Vagina (tissue), 2 donors: ENCODE data around the gene CAPZA3. TPM values are rescaled to one million over a fixed set of nuclear protein-coding genes. Genes with fewer than 3 reads are reported as not detected.
A peak's percentile ranks its signal among the peaks of the same experiment; 100 is the strongest.

Source experiments
- DNase-seq, 2 donors: peaks; one replicate each; pipeline ENCODE4 v3.0.0-alpha.2; 2017; ENCODE audit errors: extremely low spot score in 2 of 2
- H3K27ac ChIP-seq: fragments of 200-600 bp; sonication (generic); one replicate; pipeline ENCODE4 v1.5.1; 2019
- H3K27me3 ChIP-seq: fragments of 200-600 bp; sonication (generic); one replicate; pipeline ENCODE4 v1.5.1; 2019
- H3K36me3 ChIP-seq, 2 donors: fragments of 200-600 bp; sonication (generic); one replicate each; pipeline ENCODE4 v1.5.1; 2017 to 2019
- H3K4me1 ChIP-seq: fragments of 200-600 bp; sonication (generic); one replicate; pipeline ENCODE4 v1.5.1; 2019
- H3K4me3 ChIP-seq, 2 donors: fragments of 200-600 bp; sonication (generic); 1 replicate in 1 of 2; 2 replicates in 1 of 2; pipeline ENCODE4 v1.5.1; 2016 to 2019
- H3K9me3 ChIP-seq: fragments of 200-600 bp; sonication (generic); one replicate; pipeline ENCODE4 v1.5.1; 2019
- CTCF ChIP-seq, 3 experiments: fragments of 450-650 bp in 2 of 3; fragments of 200-600 bp in 1 of 3; sonication (generic) in 1 of 3; IDR thresholded peaks; one replicate each; pipeline ENCODE4 v1.5.1; 2017 to 2019; ENCODE audit warnings: antibody characterized with exemption in 3 of 3, mild to moderate bottlenecking in 2 of 3, moderate library complexity in 2 of 3
- POLR2A ChIP-seq, 2 donors: fragments of 450-650 bp; IDR thresholded peaks; one replicate each; pipeline ENCODE4 v1.6.1; 2017; ENCODE audit warnings: antibody characterized with exemption in 2 of 2, mild to moderate bottlenecking in 2 of 2, moderate library complexity in 2 of 2
- POLR2AphosphoS5 ChIP-seq, 2 donors: sonication (generic); formaldehyde crosslinking; IDR thresholded peaks; one replicate each; pipeline ENCODE4 v1.9.0; 2017; ENCODE audit warnings: antibody characterized with exemption in 2 of 2, mild to moderate bottlenecking in 2 of 2, low read depth in 1 of 2; ENCODE audit not compliant: insufficient read depth in 1 of 2
- intact Hi-C: fragments of 100-400 bp; cut with DNase I; formaldehyde crosslinking; loops from one replicate; pipeline ENCODE4 v1.15.1; 2023
- total RNA-seq: library from RNA; depleted of rRNA; stranded (reverse); fragments of >200 nt; gene quantifications from one replicate; pipeline ENCODE4 v1.2.3, GENCODE V29; 2016

CAPZA3 gene
- total RNA-seq, 1 donor from 2014 or later: not detected

- H3K27me3 ChIP-seq: no peaks in the 10 kb centered on the region
- no peaks in the 10 kb centered on the region for H3K36me3 ChIP-seq
- no peaks in the 10 kb centered on the region for H3K9me3 ChIP-seq
- intact Hi-C loops: no loop called here
- H3K27ac ChIP-seq: no peak overlapping the region
- H3K4me3 ChIP-seq: no peak overlapping the region
- TF ChIP-seq CTCF (IDR thresholded peaks at IDR 0.05) (no peak), POLR2AphosphoS5 (IDR thresholded peaks at IDR 0.05; ENCODE audit: insufficient read depth in 1 of 2, low read depth in 1 of 2) (no peak), POLR2A (IDR thresholded peaks at IDR 0.05) (no peak)
- peaks cover 5% of the 10 kb centered on the region for H3K4me1 ChIP-seq
- DNase-seq: no peak
Observed at GRCh38 chr12:18719922-18720510, 17.9 kb upstream of the CAPZA3 start.

- intact Hi-C loops: no loop called here
- Histone ChIP-seq H3K36me3 (no peaks in the 10 kb centered on the region), H3K27ac (no peak overlapping the region), H3K4me1 (peaks cover 5% of the 10 kb centered on the region), H3K9me3 (no peaks in the 10 kb centered on the region), H3K27me3 (no peaks in the 10 kb centered on the region), H3K4me3 (no peak overlapping the region)
- DNase-seq: no peak
- TF ChIP-seq CTCF (IDR thresholded peaks at IDR 0.05) (no peak), POLR2A (IDR thresholded peaks at IDR 0.05) (no peak)
Observed at GRCh38 chr12:18720690-18721089, 17.2 kb upstream of the CAPZA3 start.

- no peak overlapping the region for H3K27ac ChIP-seq
- H3K9me3 ChIP-seq: no peaks in the 10 kb centered on the region
- no peaks in the 10 kb centered on the region for H3K27me3 ChIP-seq
- H3K4me1 ChIP-seq: peaks cover 5% of the 10 kb centered on the region
- H3K36me3 ChIP-seq: no peaks in the 10 kb centered on the region
- intact Hi-C loops: no loop called here
- no peak for DNase-seq
- no peak overlapping the region for H3K4me3 ChIP-seq
- TF ChIP-seq POLR2AphosphoS5 (IDR thresholded peaks at IDR 0.05; ENCODE audit: insufficient read depth in 1 of 2, low read depth in 1 of 2): peak in 1 of 2 donors; percentile 40
- TF ChIP-seq CTCF (IDR thresholded peaks at IDR 0.05): no peak
Observed at GRCh38 chr12:18721452-18721851, 16.5 kb upstream of the CAPZA3 start.

DNA sequence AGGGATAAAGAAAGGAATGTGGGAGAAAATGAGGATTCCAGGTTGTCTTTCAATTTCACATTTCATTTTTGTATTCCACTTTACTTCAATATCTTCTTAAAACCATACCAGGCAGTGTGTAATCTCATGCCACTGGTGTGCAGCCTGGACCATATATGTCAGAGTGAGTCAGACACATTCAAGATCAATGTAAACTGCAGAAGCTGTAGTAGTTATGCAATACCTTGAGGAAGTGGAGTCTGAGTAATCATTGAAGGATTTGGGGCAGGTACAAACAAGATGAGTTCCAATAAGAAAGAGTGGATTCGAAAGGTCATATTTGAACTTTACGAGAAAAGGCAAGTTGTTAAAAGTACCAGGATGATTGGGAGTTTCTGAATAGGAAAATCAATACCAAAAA is 14.2 kb upstream of the CAPZA3 start:
- no peaks in the 10 kb centered on the region for H3K27me3 ChIP-seq
- TF ChIP-seq CTCF (IDR thresholded peaks at IDR 0.05) (no peak), POLR2AphosphoS5 (IDR thresholded peaks at IDR 0.05; ENCODE audit: insufficient read depth in 1 of 2, low read depth in 1 of 2) (peak in 1 of 2 donors; percentile 88), POLR2A (IDR thresholded peaks at IDR 0.05) (no peak)
- peaks cover 5% of the 10 kb centered on the region for H3K4me1 ChIP-seq
- H3K9me3 ChIP-seq: no peaks in the 10 kb centered on the region
- intact Hi-C loops: no loop called here
- no peak for DNase-seq
- no peaks in the 10 kb centered on the region for H3K36me3 ChIP-seq
- no peak overlapping the region for H3K4me3 ChIP-seq
- no peak overlapping the region for H3K27ac ChIP-seq

GRCh38 chr12:18731156-18731555 is 6.8 kb upstream of the CAPZA3 start:
- TF ChIP-seq POLR2AphosphoS5 (IDR thresholded peaks at IDR 0.05; ENCODE audit: insufficient read depth in 1 of 2, low read depth in 1 of 2): no peak
- TF ChIP-seq CTCF (IDR thresholded peaks at IDR 0.05): no peak
- no peak for TF ChIP-seq POLR2A (IDR thresholded peaks at IDR 0.05)
- Histone ChIP-seq H3K4me3 (no peak overlapping the region), H3K27me3 (no peaks in the 10 kb centered on the region), H3K9me3 (peaks cover 4% of the 10 kb centered on the region), H3K27ac (no peak overlapping the region), H3K36me3 (no peaks in the 10 kb centered on the region), H3K4me1 (no peaks in the 10 kb centered on the region)
- intact Hi-C loops: no loop called here
- no peak for DNase-seq
